Heart right ventricle (tissue), 16 donors: ENCODE measurements around the gene STARD5. TPM values are rescaled to one million over a fixed set of nuclear protein-coding genes. Genes with fewer than 3 reads are reported as not detected.

ENCODE experiments used
- ATAC-seq, 8 donors: fragments of 200-7000 bp; cut with Tn5 transposase; one replicate each; pipeline ENCODE4 v1.9.1; 2020; ENCODE audit warnings: mild to moderate bottlenecking in 8 of 8, moderate library complexity in 8 of 8, moderate number of reproducible peaks in 1 of 8
- DNase-seq, 2 donors: peaks; one replicate each; pipeline ENCODE4 v3.0.0-alpha.2; 2020
- H3K27ac ChIP-seq, 10 donors: fragments of 200-600 bp; sonication (generic) in 2 of 10; one replicate each; pipeline versions ENCODE4 v1.5.0 to v1.8.0; 2020 to 2022; ENCODE audit warnings: mild to moderate bottlenecking in 3 of 10
- H3K27me3 ChIP-seq, 7 donors: fragments of 200-600 bp; one replicate each; pipeline ENCODE4 v1.8.0; 2021 to 2022; ENCODE audit warnings: mild to moderate bottlenecking in 2 of 7
- H3K36me3 ChIP-seq, 9 donors: fragments of 200-600 bp; sonication (generic) in 1 of 9; one replicate each; pipeline versions ENCODE4 v1.5.0 to v1.8.0; 2020 to 2022; ENCODE audit warnings: mild to moderate bottlenecking in 2 of 9
- H3K4me1 ChIP-seq, 9 donors: fragments of 200-600 bp; sonication (generic) in 1 of 9; one replicate each; pipeline versions ENCODE4 v1.5.0 to v1.8.0; 2020 to 2022; ENCODE audit warnings: mild to moderate bottlenecking in 4 of 9
- H3K4me3 ChIP-seq, 10 donors: fragments of 200-600 bp; sonication (generic) in 2 of 10; one replicate each; pipeline versions ENCODE4 v1.5.0 to v1.8.0; 2020 to 2022; ENCODE audit warnings: mild to moderate bottlenecking in 7 of 10, moderate library complexity in 2 of 10
- H3K9me3 ChIP-seq, 11 donors: fragments of 200-600 bp in 10 of 11; sonication (generic) in 2 of 11; one replicate each; pipeline versions ENCODE4 v1.5.0 to v1.8.0; 2013 to 2022; ENCODE audit warnings: mild to moderate bottlenecking in 2 of 11, control low read depth in 1 of 11, moderate library complexity in 1 of 11
- WGBS, 2 donors: extraction: QIAGEN DNeasy Blood & Tissue Kit; methylation state at CpG; one replicate each; pipeline ENCODE4 v1.1.7; 2013; ENCODE audit warnings: inconsistent platforms in 1 of 2; 5-methylcytosine and 5-hydroxymethylcytosine counted together
- intact Hi-C, 10 donors: fragments of 100-400 bp; cut with DNase I; formaldehyde crosslinking; loops; one replicate each; pipeline versions ENCODE4 v1.11.1 to v1.14.2; 2022
- polyA plus RNA-seq, 2 donors: library from polyadenylated mRNA; stranded (reverse); fragments of 200-250 nt; gene quantifications; one replicate each; pipeline ENCODE4 v1.2.3, GENCODE V29; 2013
- total RNA-seq, 10 donors: library from RNA; stranded (reverse); fragmentation: NEBNext Ultra II Directional in 3 of 10; extraction: Animal tissue kit (Norgen Biotek cat#: 25700) in 3 of 10; gene quantifications; one replicate each; pipeline versions ENCODE4 v1.2.1 to v1.2.4, GENCODE V29; 2021 to 2023
- TF ChIP-seq, protein P1 (sequence below), 9 donors: fragments of 200-600 bp; sonication (generic) in 2 of 9; IDR thresholded peaks; one replicate each; pipeline versions ENCODE4 v1.5.0 to v1.8.0; 2021 to 2022; ENCODE audit warnings: antibody characterized with exemption in 9 of 9, mild to moderate bottlenecking in 5 of 9, moderate library complexity in 1 of 9
- donor health status: Arrhythmogenic right ventricular cardiomyopathy.
- donor health status: ischemic (EF 13 %, LVEDD 7.1; RV severe dilation, severe dysfunction).
- donor health status: healthy with polysubstance abuse.
- donor health status: DM: no; HTN: yes; CAD: no.
- donor health status: DM: no; HTN: no; CAD: no.
- donor health status: ischemic (EF 25% LVEDD 6.9; RV normal size, moderate dysfunction).
- donor health status: ischemic (EF 25% LVEDD 5.7; RV mildly dilated, moderate dysfunction).
- donor health status: healthy.
- donor health status: DM: yes; HTN: yes; CAD: no.
- donor health status: Ischemic cardiomyopathy.
- donor health status: ischemic (EF 35%, LVEDD 5.7; RV mildly dilated, moderate dysfunction).
- donor health status: nonischemic (EF 11% LVEDD 7.7; RV severe dilation, severe dysfunction).
- donor health status: DM: yes; HTN: yes; CAD: no.
- donor health status: PGD.
- donor health status: ischemic (EF 29% LVEDD 5.4; RV normal size, mild dysfunction).
- donor health status: nonischemic (EF 23%, LVEDD 6.1; RV moderate dilation, normal function).

The STARD5 gene
- total and polyA plus RNA-seq, 12 donors: 0.70 to 4.7 (median 1.3) TPM

DNA sequence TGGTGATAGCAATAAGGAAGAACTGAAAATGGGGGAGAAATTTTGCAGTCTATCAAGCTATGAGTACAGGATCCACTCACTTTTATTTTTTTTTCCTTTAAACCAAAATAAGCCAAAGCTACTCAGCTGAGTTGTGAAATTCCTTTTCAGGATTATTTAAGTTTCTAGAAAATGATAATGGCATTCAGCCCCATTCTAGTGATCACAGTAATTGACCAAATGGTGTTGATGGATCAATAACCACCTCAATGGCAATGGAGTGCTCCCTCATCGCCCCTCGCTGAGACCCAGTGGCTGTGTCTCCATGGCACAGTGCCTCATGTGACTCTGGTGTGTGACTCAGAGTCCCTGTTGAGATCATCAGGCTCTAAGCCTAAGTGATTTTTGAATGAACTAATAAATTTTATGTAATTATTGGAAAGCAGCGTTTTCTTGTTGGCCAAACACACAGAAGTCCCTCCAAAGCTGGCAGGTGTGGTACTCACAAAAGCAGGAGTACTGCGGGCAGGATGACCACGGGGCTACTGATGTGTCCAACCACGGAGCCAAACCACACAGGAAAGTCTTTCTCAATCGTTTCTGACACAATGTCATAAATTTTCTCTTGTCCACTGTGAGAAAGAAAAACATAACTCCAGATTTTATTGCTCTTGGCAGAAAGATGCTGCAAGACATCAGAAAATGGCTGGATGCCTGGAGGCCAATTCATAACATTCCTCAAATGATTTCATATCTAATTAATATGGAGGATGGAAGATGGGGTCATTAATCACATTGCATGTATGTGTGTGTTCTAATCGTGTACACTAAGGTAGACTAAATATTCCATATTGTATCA lies 14.4 kb upstream of the STARD5 start:
- ATAC-seq: peak; percentile 52 to 82 (median 68)
- Histone ChIP-seq H3K27ac (peak overlapping the region in 8 of 10 donors; percentile 9 to 71 (median 54)), H3K27me3 (no peaks in the 10 kb centered on the region), H3K4me1 (peaks cover 0 to 28% (median 8%) of the 10 kb centered on the region in 9 donors), H3K4me3 (no peak overlapping the region), H3K9me3 (no peaks in the 10 kb centered on the region), H3K36me3 (no peaks in the 10 kb centered on the region)
- TF ChIP-seq, protein P1, sequence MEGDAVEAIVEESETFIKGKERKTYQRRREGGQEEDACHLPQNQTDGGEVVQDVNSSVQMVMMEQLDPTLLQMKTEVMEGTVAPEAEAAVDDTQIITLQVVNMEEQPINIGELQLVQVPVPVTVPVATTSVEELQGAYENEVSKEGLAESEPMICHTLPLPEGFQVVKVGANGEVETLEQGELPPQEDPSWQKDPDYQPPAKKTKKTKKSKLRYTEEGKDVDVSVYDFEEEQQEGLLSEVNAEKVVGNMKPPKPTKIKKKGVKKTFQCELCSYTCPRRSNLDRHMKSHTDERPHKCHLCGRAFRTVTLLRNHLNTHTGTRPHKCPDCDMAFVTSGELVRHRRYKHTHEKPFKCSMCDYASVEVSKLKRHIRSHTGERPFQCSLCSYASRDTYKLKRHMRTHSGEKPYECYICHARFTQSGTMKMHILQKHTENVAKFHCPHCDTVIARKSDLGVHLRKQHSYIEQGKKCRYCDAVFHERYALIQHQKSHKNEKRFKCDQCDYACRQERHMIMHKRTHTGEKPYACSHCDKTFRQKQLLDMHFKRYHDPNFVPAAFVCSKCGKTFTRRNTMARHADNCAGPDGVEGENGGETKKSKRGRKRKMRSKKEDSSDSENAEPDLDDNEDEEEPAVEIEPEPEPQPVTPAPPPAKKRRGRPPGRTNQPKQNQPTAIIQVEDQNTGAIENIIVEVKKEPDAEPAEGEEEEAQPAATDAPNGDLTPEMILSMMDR (IDR thresholded peaks at IDR 0.05): no peak
- peak in 1 of 2 donors; percentile 24 for DNase-seq
- 55 to 63% methylated on average over 8 of the region's 8 CpGs for WGBS, 2 donors
- intact Hi-C loops: loop anchor here in 3 of 10 donors (5.0 to 10.0 kb wide), 3 partner anchors 46 to 64 kb away; no protein-coding TSS in a partner anchor

DNA sequence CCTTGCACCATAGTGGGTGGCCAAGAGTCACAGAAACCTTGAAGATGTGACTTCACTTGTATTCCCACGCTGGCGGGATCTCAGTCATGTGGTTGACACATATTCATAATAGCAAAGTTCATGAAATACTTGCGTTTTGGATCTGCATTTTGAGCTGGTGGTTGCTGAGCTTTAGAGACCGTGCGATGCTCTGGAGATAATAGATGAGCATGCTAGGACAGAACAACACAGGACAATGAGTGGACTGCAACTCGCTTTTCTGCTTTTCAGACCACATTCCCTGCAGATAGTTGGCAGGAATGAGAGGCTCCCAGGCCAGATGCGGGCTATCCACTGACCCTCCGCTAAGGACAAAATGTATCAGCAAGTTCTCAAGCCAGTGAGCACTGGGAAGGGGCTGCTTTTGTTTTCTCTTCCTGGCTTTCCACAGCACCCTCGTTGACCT lies 13.8 kb upstream of the STARD5 start:
- Histone ChIP-seq H3K36me3 (no peaks in the 10 kb centered on the region), H3K27me3 (no peaks in the 10 kb centered on the region), H3K4me1 (peaks cover 0 to 28% (median 8%) of the 10 kb centered on the region in 9 donors), H3K4me3 (no peak overlapping the region), H3K27ac (peak overlapping the region in 8 of 10 donors; percentile 9 to 71 (median 54)), H3K9me3 (no peaks in the 10 kb centered on the region)
- WGBS, 2 donors: 63 to 64% methylated on average over 9 of the region's 9 CpGs
- DNase-seq (no peak), ATAC-seq (peak in 6 of 8 donors; percentile 3 to 50 (median 25))
- TF ChIP-seq, protein P1 (IDR thresholded peaks at IDR 0.05): no peak
- intact Hi-C loops: loop anchor here in 3 of 10 donors (5.0 to 10.0 kb wide), 3 partner anchors 45 to 63 kb away; no protein-coding TSS in a partner anchor

DNA sequence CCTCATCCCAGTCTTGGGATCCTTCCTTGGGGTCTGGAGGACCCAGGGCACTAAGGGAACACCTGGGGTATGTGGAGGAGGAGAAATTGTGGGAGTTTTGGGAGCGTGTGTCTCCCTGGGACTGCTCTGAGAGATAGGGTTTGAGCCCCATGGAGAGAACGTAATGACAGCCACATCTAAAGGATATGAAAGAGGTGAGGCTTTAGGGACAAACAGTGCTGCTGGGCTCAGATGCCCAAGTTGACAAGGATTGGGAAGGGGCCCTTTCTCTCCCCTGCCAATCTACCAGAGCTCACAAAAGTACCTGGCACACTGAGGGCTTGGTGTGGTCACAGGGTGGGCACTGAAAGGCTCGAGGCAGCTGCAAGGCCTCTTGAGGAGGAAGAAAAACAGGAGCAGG lies 13.3 kb upstream of the STARD5 start:
- ATAC-seq (peak in 1 of 8 donors; percentile 8), DNase-seq (no peak)
- peaks cover 0 to 28% (median 8%) of the 10 kb centered on the region in 9 donors for H3K4me1 ChIP-seq
- intact Hi-C loops: loop anchor here in 3 of 10 donors (5.0 to 10.0 kb wide), 3 partner anchors 45 to 62 kb away; no protein-coding TSS in a partner anchor
- H3K4me3 ChIP-seq: no peak overlapping the region
- WGBS, 2 donors: 80 to 84% methylated on average over 3 of the region's 3 CpGs
- H3K36me3 ChIP-seq: no peaks in the 10 kb centered on the region
- H3K27me3 ChIP-seq: no peaks in the 10 kb centered on the region
- TF ChIP-seq, protein P1 (IDR thresholded peaks at IDR 0.05): no peak
- H3K27ac ChIP-seq: peak overlapping the region in 5 of 10 donors; percentile 17 to 64 (median 52)
- H3K9me3 ChIP-seq: no peaks in the 10 kb centered on the region

DNA sequence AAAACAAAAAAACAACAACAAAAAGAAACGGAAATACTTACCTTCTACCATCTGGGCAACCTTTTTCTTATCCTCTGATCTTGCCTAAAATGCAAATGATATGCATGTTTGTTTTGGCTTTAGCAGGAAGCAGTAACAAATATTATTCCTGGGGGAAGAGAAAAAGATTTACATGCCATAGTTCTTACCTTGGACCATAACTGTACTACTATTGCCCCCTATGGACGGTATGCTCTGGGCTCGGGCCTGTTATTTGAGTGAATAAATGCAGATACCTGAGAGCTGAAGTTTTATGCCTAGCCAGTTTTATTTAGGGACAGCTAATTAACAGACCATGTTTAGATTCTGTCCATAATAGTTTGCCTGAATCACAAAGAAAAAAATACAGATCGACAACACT lies 12.6 kb upstream of the STARD5 start:
- Histone ChIP-seq H3K9me3 (no peaks in the 10 kb centered on the region), H3K27ac (no peak overlapping the region), H3K27me3 (no peaks in the 10 kb centered on the region), H3K36me3 (no peaks in the 10 kb centered on the region), H3K4me1 (peaks cover 0 to 28% (median 9%) of the 10 kb centered on the region in 9 donors), H3K4me3 (no peak overlapping the region)
- ATAC-seq (no peak), DNase-seq (no peak)
- WGBS, 2 donors: 89% methylated on average over 4 of the region's 4 CpGs
- intact Hi-C loops: loop anchor here in 3 of 10 donors (5.0 to 10.0 kb wide), 3 partner anchors 44 to 62 kb away; no protein-coding TSS in a partner anchor
- TF ChIP-seq, protein P1 (IDR thresholded peaks at IDR 0.05): peak in 7 of 9 donors; percentile 6 to 41 (median 31)
